MM.1S (cell line): ENCODE measurements around the gene MAPK4.

Experiments used
- DNase-seq: peaks from one replicate; pipeline ENCODE4 v3.0.0-alpha.2; 2015
- H2AFZ ChIP-seq: fragments of 300-600 bp; sonication (generic); 2 replicates; pipeline ENCODE4 v1.6.0; 2016; ENCODE audit warnings: antibody characterized with exemption, low read length
- H3F3A ChIP-seq: fragments of 300-600 bp; sonication (generic); 2 replicates; pipeline ENCODE4 v1.6.1; 2016; ENCODE audit warnings: mild to moderate bottlenecking, antibody characterized with exemption, low read length, moderate library complexity, mixed read lengths; ENCODE audit not compliant: insufficient read depth
- H3K27ac ChIP-seq: fragments of 300-600 bp; sonication (generic); 2 replicates; pipeline ENCODE4 v1.5.1; 2016; ENCODE audit warnings: mild to moderate bottlenecking, low read length
- H3K27me3 ChIP-seq: fragments of 300-600 bp; sonication (generic); replicated peaks from 2 replicates; pipeline ENCODE4 v1.6.0; 2016; ENCODE audit warnings: low read length; ENCODE audit not compliant: insufficient read depth
- H3K36me3 ChIP-seq: fragments of 300-600 bp; sonication (generic); replicated peaks from 2 replicates; pipeline ENCODE4 v1.6.1; 2016; ENCODE audit warnings: mild to moderate bottlenecking, low read length, mixed read lengths; ENCODE audit not compliant: insufficient read depth
- H3K4me1 ChIP-seq: fragments of 300-600 bp; sonication (generic); 2 replicates; pipeline ENCODE4 v1.6.1; 2016; ENCODE audit warnings: low read length, mixed read lengths
- H3K4me2 ChIP-seq: fragments of 300-600 bp; sonication (generic); 2 replicates; pipeline ENCODE4 v1.6.0; 2016; ENCODE audit warnings: low read depth, low read length
- H3K4me3 ChIP-seq: fragments of 300-600 bp; sonication (generic); 2 replicates; pipeline ENCODE4 v1.5.1; 2016; ENCODE audit warnings: low read length, mixed read lengths
- H3K79me2 ChIP-seq: fragments of 300-600 bp; sonication (generic); 2 replicates; pipeline ENCODE4 v1.6.1; 2016; ENCODE audit warnings: mixed run types, low read length, mixed read lengths
- H3K9ac ChIP-seq: fragments of 300-600 bp; sonication (generic); 2 replicates; pipeline ENCODE4 v1.6.1; 2016; ENCODE audit warnings: low read length, mixed read lengths
- H3K9me2 ChIP-seq: fragments of 300-600 bp; sonication (generic); replicated peaks from 2 replicates; pipeline ENCODE4 v1.6.1; 2016; ENCODE audit warnings: mild to moderate bottlenecking, low read length, mixed read lengths; ENCODE audit not compliant: insufficient read depth
- H3K9me3 ChIP-seq: fragments of 300-600 bp; sonication (generic); replicated peaks from 2 replicates; pipeline ENCODE4 v1.6.1; 2016; ENCODE audit warnings: mild to moderate bottlenecking, low read length, mixed read lengths; ENCODE audit not compliant: insufficient read depth
- H4K20me1 ChIP-seq: fragments of 300-600 bp; sonication (generic); 2 replicates; pipeline ENCODE4 v1.6.1; 2016; ENCODE audit warnings: mild to moderate bottlenecking, low read length, moderate library complexity, mixed read lengths; ENCODE audit not compliant: insufficient read depth
- EZH2 ChIP-seq: fragments of 300-600 bp; sonication (generic); optimal IDR thresholded peaks from 2 replicates; pipeline ENCODE3; 2017; ENCODE audit warnings: low read depth, mild to moderate bottlenecking, antibody characterized with exemption, low read length, mixed read lengths
- EZH2phosphoT487 ChIP-seq: fragments of 300-600 bp; sonication (generic); IDR thresholded peaks from 2 replicates; pipeline ENCODE4 v1.6.1; 2018; ENCODE audit warnings: antibody characterized with exemption, low read length
- TF ChIP-seq, protein P1 (sequence below): fragments of 300-600 bp; sonication (generic); IDR thresholded peaks from 2 replicates; pipeline ENCODE4 v1.5.1; 2016; ENCODE audit warnings: antibody characterized with exemption, low read length, mixed read lengths

MAPK4 gene

DNA sequence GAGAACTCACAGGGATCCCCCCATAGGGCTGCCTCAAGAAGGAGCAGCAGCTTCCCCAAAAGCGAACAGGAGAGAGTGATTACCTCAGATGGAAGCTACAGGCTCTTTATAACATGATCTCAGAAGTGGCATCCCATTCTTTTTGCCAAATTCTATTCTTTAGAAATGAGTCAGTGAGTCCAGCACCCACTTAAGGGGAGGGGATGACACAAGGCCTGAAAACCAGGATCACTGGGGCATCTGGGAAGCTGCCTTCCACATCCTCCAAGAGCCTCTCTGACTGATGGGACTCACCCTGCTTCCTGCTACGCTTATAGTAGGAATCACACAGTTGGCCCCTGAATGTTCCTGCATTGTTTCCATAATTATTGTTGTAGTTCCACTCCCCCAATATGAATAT lies 96.5 kb downstream of the MAPK4 start:
- no peaks in the 10 kb centered on the region for H3K9me3 ChIP-seq

DNA sequence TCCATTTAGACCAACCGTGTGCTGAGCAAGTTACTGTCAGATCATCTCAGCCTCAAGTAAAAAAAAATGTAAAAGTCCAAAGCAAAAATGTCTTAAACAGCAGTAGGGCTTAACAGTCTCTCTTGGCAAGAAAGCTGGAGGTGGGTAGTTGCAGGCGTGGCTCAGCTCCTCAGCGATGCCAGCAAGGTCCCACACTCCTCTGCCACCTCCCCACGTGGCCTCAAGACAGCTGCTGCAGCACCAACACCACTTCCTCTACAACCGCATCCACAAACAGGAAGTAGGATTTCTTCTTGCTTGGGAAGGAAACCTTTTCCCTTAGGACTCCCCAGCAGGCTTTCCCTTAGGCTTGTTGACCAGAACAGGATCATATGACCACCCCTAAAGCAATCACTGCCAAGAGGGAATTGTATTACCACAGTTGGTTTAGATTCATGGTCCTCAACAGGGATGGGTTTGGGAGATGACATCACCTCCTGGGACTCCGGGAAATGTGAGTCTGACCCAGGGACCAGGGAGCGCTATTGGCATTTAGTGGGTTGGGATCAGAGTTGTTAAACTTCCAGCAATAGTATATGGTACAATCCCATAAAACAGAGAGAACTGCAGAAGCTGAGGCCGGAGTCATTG lies 97.1 kb downstream of the MAPK4 start:
- no peak overlapping the region for H3K27ac ChIP-seq
- no peaks in the 10 kb centered on the region for H3F3A ChIP-seq
- no peaks in the 10 kb centered on the region for H3K4me1 ChIP-seq
- TF ChIP-seq EZH2phosphoT487 (no peak), EZH2 (no peak)
- TF ChIP-seq, protein P1, sequence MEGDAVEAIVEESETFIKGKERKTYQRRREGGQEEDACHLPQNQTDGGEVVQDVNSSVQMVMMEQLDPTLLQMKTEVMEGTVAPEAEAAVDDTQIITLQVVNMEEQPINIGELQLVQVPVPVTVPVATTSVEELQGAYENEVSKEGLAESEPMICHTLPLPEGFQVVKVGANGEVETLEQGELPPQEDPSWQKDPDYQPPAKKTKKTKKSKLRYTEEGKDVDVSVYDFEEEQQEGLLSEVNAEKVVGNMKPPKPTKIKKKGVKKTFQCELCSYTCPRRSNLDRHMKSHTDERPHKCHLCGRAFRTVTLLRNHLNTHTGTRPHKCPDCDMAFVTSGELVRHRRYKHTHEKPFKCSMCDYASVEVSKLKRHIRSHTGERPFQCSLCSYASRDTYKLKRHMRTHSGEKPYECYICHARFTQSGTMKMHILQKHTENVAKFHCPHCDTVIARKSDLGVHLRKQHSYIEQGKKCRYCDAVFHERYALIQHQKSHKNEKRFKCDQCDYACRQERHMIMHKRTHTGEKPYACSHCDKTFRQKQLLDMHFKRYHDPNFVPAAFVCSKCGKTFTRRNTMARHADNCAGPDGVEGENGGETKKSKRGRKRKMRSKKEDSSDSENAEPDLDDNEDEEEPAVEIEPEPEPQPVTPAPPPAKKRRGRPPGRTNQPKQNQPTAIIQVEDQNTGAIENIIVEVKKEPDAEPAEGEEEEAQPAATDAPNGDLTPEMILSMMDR: no peak
- DNase-seq: no peak
- no peak overlapping the region for H3K9ac ChIP-seq
- H4K20me1 ChIP-seq: no peaks in the 10 kb centered on the region
- no peak overlapping the region for H3K4me2 ChIP-seq
- no peaks in the 10 kb centered on the region for H3K79me2 ChIP-seq
- no peak overlapping the region for H2AFZ ChIP-seq
- H3K9me3 ChIP-seq: no peaks in the 10 kb centered on the region
- no peaks in the 10 kb centered on the region for H3K9me2 ChIP-seq
- no peaks in the 10 kb centered on the region for H3K36me3 ChIP-seq
- no peaks in the 10 kb centered on the region for H3K27me3 ChIP-seq
- no peak overlapping the region for H3K4me3 ChIP-seq

More for the DNA sequence above, 96.5 kb downstream of the MAPK4 start:
- Histone ChIP-seq H3K27ac (no peak overlapping the region), H4K20me1 (no peaks in the 10 kb centered on the region), H3K36me3 (no peaks in the 10 kb centered on the region), H3K79me2 (no peaks in the 10 kb centered on the region), H3K4me3 (no peak overlapping the region), H3K4me2 (no peak overlapping the region), H2AFZ (no peak overlapping the region), H3K27me3 (no peaks in the 10 kb centered on the region), H3F3A (no peaks in the 10 kb centered on the region), H3K4me1 (no peaks in the 10 kb centered on the region), H3K9ac (no peak overlapping the region), H3K9me2 (no peaks in the 10 kb centered on the region)
- DNase-seq: no peak
- TF ChIP-seq, protein P1: no peak
- TF ChIP-seq EZH2phosphoT487: no peak
- no peak for TF ChIP-seq EZH2

DNA sequence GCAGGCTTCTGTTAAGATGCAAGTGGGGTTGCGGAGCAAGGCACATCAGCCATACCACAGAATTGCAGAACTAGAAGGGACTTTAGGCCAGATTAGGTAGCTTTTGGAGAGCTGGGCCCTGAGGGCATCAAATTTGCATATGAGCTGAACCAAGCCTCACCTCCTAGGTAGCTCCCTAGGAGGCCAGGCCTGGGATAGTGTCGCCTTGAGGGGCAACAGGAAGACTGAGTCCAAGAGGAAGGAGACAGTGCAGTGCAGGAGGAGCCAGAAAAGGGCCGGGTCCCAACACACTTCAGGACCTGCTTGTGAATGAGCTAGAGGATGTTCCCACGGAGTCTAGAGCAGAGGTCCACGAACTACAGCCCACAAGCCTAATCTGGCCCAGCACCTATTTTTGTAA lies 98.7 kb downstream of the MAPK4 start:
- Histone ChIP-seq H3F3A (no peaks in the 10 kb centered on the region), H3K9me3 (no peaks in the 10 kb centered on the region), H3K4me3 (no peak overlapping the region), H3K79me2 (no peaks in the 10 kb centered on the region), H3K27me3 (no peaks in the 10 kb centered on the region), H3K4me1 (no peaks in the 10 kb centered on the region), H3K4me2 (no peak overlapping the region), H3K27ac (no peak overlapping the region), H3K9me2 (no peaks in the 10 kb centered on the region), H3K9ac (no peak overlapping the region), H3K36me3 (no peaks in the 10 kb centered on the region), H4K20me1 (no peaks in the 10 kb centered on the region), H2AFZ (no peak overlapping the region)
- DNase-seq: no peak
- TF ChIP-seq, protein P1: no peak
- TF ChIP-seq EZH2 (no peak), EZH2phosphoT487 (no peak)
